Trophoblast cell (in vitro differentiated cells and primary cell): ENCODE results near the gene LPP.

Source experiments
- DNase-seq, 2 donors: peaks; one replicate each; pipeline ENCODE4 v3.0.0-alpha.2; 2016
- H2AFZ ChIP-seq: 2 replicates; pipeline ENCODE4 v1.6.1; 2013; ENCODE audit warnings: low read length, moderate library complexity, mild to moderate bottlenecking; ENCODE audit not compliant: insufficient read depth, poor library complexity
- H2AK5ac ChIP-seq: 2 replicates; pipeline ENCODE4 v1.6.1; 2013; ENCODE audit warnings: mild to moderate bottlenecking, low read length
- H2BK120ac ChIP-seq: 2 replicates; pipeline ENCODE4 v1.6.1; 2013; ENCODE audit warnings: low read length, mild to moderate bottlenecking, moderate library complexity; ENCODE audit not compliant: insufficient read depth, poor library complexity
- H2BK12ac ChIP-seq: 2 replicates; pipeline ENCODE4 v1.6.1; 2013; ENCODE audit warnings: mild to moderate bottlenecking, low read length, moderate library complexity
- H2BK5ac ChIP-seq: 2 replicates; pipeline ENCODE4 v1.6.1; 2013; ENCODE audit warnings: low read length, low read depth, moderate library complexity, mild to moderate bottlenecking; ENCODE audit not compliant: poor library complexity
- H3K14ac ChIP-seq: 2 replicates; pipeline ENCODE4 v1.6.1; 2013; ENCODE audit warnings: mild to moderate bottlenecking, low read length
- H3K18ac ChIP-seq: 2 replicates; pipeline ENCODE4 v1.6.1; 2013; ENCODE audit warnings: mild to moderate bottlenecking, low read length
- H3K23ac ChIP-seq: 2 replicates; pipeline ENCODE4 v1.6.1; 2013; ENCODE audit warnings: low read length
- H3K27ac ChIP-seq: 2 replicates; pipeline ENCODE4 v1.5.1; 2013; ENCODE audit warnings: low read depth, mild to moderate bottlenecking, inconsistent platforms, low read length, moderate library complexity
- H3K27me3 ChIP-seq: 2 replicates; pipeline ENCODE4 v1.6.1; 2013; ENCODE audit warnings: inconsistent platforms, mild to moderate bottlenecking, low read length, moderate library complexity; ENCODE audit not compliant: insufficient read depth
- H3K36me3 ChIP-seq, 2 experiments: 1 replicate in 1 of 2; 2 replicates in 1 of 2; pipeline ENCODE4 v1.6.1; 2013; ENCODE audit warnings: low read length in 2 of 2, mild to moderate bottlenecking in 2 of 2, moderate library complexity in 1 of 2; ENCODE audit not compliant: insufficient read depth in 2 of 2, control insufficient read depth in 1 of 2
- H3K4ac ChIP-seq: 2 replicates; pipeline ENCODE4 v1.6.1; 2013; ENCODE audit warnings: low read depth, mild to moderate bottlenecking, low read length, moderate library complexity
- H3K4me1 ChIP-seq, 2 experiments: 1 replicate in 1 of 2; 2 replicates in 1 of 2; pipeline ENCODE4 v1.6.1; 2013; ENCODE audit warnings: low read length in 2 of 2, mild to moderate bottlenecking in 2 of 2, moderate library complexity in 1 of 2; ENCODE audit not compliant: insufficient read depth in 2 of 2, control insufficient read depth in 1 of 2
- H3K4me2 ChIP-seq: 2 replicates; pipeline ENCODE4 v1.6.1; 2013; ENCODE audit warnings: inconsistent platforms, mild to moderate bottlenecking, low read length, moderate library complexity
- H3K4me3 ChIP-seq: 2 replicates; pipeline ENCODE4 v1.5.1; 2013; ENCODE audit warnings: mild to moderate bottlenecking, low read depth, low read length, inconsistent platforms
- H3K79me1 ChIP-seq: one replicate; pipeline ENCODE4 v1.6.1; 2013; ENCODE audit warnings: low read length
- H3K79me2 ChIP-seq: 2 replicates; pipeline ENCODE4 v1.6.1; 2013; ENCODE audit warnings: low read length, mild to moderate bottlenecking; ENCODE audit not compliant: control insufficient read depth, insufficient read depth, poor library complexity
- H3K9ac ChIP-seq: 2 replicates; pipeline ENCODE4 v1.6.1; 2013; ENCODE audit warnings: mild to moderate bottlenecking, low read length
- H3K9me3 ChIP-seq: 2 replicates; pipeline ENCODE4 v1.6.1; 2013; ENCODE audit warnings: low read depth, mild to moderate bottlenecking, control low read depth, inconsistent platforms, low read length; ENCODE audit not compliant: insufficient read depth
- H4K12ac ChIP-seq: 2 replicates; pipeline ENCODE4 v1.6.1; 2013; ENCODE audit warnings: low read depth, mild to moderate bottlenecking, low read length, moderate library complexity
- H4K8ac ChIP-seq: 2 replicates; pipeline ENCODE4 v1.6.1; 2013; ENCODE audit warnings: low read depth, mild to moderate bottlenecking, low read length, moderate library complexity
- H4K91ac ChIP-seq: one replicate; pipeline ENCODE4 v1.6.1; 2013; ENCODE audit warnings: low read depth, mild to moderate bottlenecking, low read length, moderate library complexity
- WGBS: extraction: QIAGEN DNeasy Blood & Tissue Kit; methylation state at CpG from one replicate; pipeline ENCODE4 v1.1.7; 2013; ENCODE audit warnings: missing lambda C conversion rate; ENCODE audit not compliant: insufficient read length, insufficient coverage; ENCODE audit errors: extremely low coverage; 5-methylcytosine and 5-hydroxymethylcytosine counted together

LPP gene

DNA sequence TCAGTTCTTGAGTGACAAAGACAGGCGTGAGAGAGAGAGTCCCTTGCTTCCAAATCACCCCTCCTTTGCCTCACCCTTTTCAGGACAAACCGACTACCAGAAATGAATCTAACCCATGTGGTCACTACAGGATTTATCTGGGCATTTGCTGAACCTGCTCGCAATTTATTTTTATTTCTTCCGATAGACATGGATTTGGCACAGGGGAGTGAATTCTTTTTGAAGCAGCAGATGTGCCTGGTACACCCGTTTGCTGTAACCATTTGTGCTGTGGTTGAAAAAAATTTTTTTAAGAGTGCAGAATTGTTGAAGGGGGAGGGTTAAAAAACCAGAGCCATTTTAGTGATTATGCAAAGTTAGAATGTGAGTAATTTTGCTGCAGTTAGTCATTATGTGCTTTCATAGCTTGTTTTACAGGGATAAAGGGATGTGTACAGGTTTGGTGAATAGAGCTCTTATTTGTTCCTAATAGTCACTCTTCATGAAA lies 442.0 kb downstream of the LPP start:
- H3K4me1 ChIP-seq, result peaks cover 0 to 2% of the 10 kb centered on the region in 2 experiments
- H3K9ac ChIP-seq, result no peak overlapping the region
- H3K4me3 ChIP-seq, result no peak overlapping the region
- H4K91ac ChIP-seq, result no peak overlapping the region
- no CpG with 5 or more reads among the region's 5 CpGs for WGBS
- H3K23ac ChIP-seq, result no peak overlapping the region
- H3K79me2 ChIP-seq, result no peaks in the 10 kb centered on the region
- no peak for DNase-seq
- no peak overlapping the region for H2BK5ac ChIP-seq
- H3K4me2 ChIP-seq, result no peak overlapping the region
- no peaks in the 10 kb centered on the region for H3K27me3 ChIP-seq
- no peak overlapping the region for H3K27ac ChIP-seq
- H3K36me3 ChIP-seq, result no peaks in the 10 kb centered on the region
- H3K79me1 ChIP-seq, result peaks cover 2% of the 10 kb centered on the region
- H2BK12ac ChIP-seq, result no peak overlapping the region
- H2BK120ac ChIP-seq, result no peak overlapping the region
- no peak overlapping the region for H2AK5ac ChIP-seq
- H3K4ac ChIP-seq, result no peak overlapping the region
- H2AFZ ChIP-seq, result no peak overlapping the region
- no peaks in the 10 kb centered on the region for H3K9me3 ChIP-seq
- H3K18ac ChIP-seq, result no peak overlapping the region
- no peak overlapping the region for H3K14ac ChIP-seq
- H4K8ac ChIP-seq, result no peak overlapping the region
- H4K12ac ChIP-seq, result no peak overlapping the region

DNA sequence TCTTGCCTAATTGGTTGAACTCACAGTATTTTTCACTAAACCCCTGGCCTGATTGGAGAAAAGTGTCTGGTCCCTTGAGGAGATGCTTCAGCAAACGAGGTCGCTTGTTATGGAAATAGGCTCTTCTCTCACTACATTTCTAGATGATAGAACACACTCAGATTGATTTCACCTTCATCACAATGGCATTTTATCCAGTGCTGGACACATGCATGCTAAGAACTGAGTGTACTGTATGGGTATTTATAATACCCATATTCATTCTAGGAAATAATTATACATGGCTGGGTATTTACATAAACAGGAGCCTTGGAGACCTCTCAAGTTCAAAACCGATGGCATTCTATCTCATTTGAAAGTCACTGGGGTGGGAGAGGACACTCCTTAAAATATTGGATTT lies 444.9 kb downstream of the LPP start:
- Histone ChIP-seq H4K12ac (no peak overlapping the region), H3K36me3 (no peaks in the 10 kb centered on the region), H4K91ac (no peak overlapping the region), H4K8ac (no peak overlapping the region), H2BK5ac (no peak overlapping the region), H2BK12ac (no peak overlapping the region), H3K27me3 (no peaks in the 10 kb centered on the region), H3K23ac (no peak overlapping the region), H3K4me3 (no peak overlapping the region), H3K27ac (no peak overlapping the region), H3K4me2 (no peak overlapping the region), H3K4ac (no peak overlapping the region), H3K4me1 (peaks cover 0 to 2% of the 10 kb centered on the region in 2 experiments), H3K18ac (no peak overlapping the region), H3K79me2 (no peaks in the 10 kb centered on the region), H3K9me3 (no peaks in the 10 kb centered on the region), H3K14ac (no peak overlapping the region), H2AFZ (no peak overlapping the region), H3K79me1 (peaks cover 2% of the 10 kb centered on the region), H3K9ac (no peak overlapping the region), H2AK5ac (no peak overlapping the region), H2BK120ac (no peak overlapping the region)
- DNase-seq, result no peak
- WGBS, result no CpG with 5 or more reads among the region's 3 CpGs

GRCh38 chr3:188602111-188602510 lies 448.2 kb downstream of the LPP start:
- Histone ChIP-seq H3K79me2 (no peaks in the 10 kb centered on the region), H3K4me3 (no peak overlapping the region), H3K9ac (no peak overlapping the region), H4K8ac (no peak overlapping the region), H3K4me2 (no peak overlapping the region), H3K18ac (no peak overlapping the region), H3K79me1 (no peaks in the 10 kb centered on the region), H3K27ac (no peak overlapping the region), H2BK120ac (no peak overlapping the region), H4K12ac (no peak overlapping the region), H2AK5ac (no peak overlapping the region), H2BK5ac (no peak overlapping the region), H3K14ac (no peak overlapping the region), H2BK12ac (no peak overlapping the region), H3K4ac (no peak overlapping the region), H3K23ac (no peak overlapping the region), H2AFZ (no peak overlapping the region), H3K27me3 (no peaks in the 10 kb centered on the region), H3K36me3 (no peaks in the 10 kb centered on the region), H3K4me1 (no peaks in the 10 kb centered on the region), H3K9me3 (no peaks in the 10 kb centered on the region), H4K91ac (no peak overlapping the region)
- DNase-seq, result no peak

- no peak overlapping the region for H2AFZ ChIP-seq
- WGBS, result no CpG with 5 or more reads among the region's 3 CpGs
These were observed 448.7 kb downstream of the LPP start for GRCh38 chr3:188602620-188603019.

More at GRCh38 chr3:188602620-188603019, 448.7 kb downstream of the LPP start:
- no peak overlapping the region for H3K4ac ChIP-seq
- H3K18ac ChIP-seq, result no peak overlapping the region
- H3K23ac ChIP-seq, result no peak overlapping the region
- no peak overlapping the region for H2BK120ac ChIP-seq
- no peaks in the 10 kb centered on the region for H3K27me3 ChIP-seq
- no peak overlapping the region for H4K91ac ChIP-seq
- no peak overlapping the region for H2BK5ac ChIP-seq
- H3K4me3 ChIP-seq, result no peak overlapping the region
- H2BK12ac ChIP-seq, result no peak overlapping the region
- H4K12ac ChIP-seq, result no peak overlapping the region
- no peaks in the 10 kb centered on the region for H3K4me1 ChIP-seq
- no peaks in the 10 kb centered on the region for H3K79me2 ChIP-seq
- H3K9ac ChIP-seq, result no peak overlapping the region
- H3K79me1 ChIP-seq, result no peaks in the 10 kb centered on the region
- no peak overlapping the region for H3K4me2 ChIP-seq
- no peak overlapping the region for H2AK5ac ChIP-seq
- no peaks in the 10 kb centered on the region for H3K36me3 ChIP-seq
- H3K14ac ChIP-seq, result no peak overlapping the region
- H4K8ac ChIP-seq, result no peak overlapping the region
- H3K27ac ChIP-seq, result no peak overlapping the region
- H3K9me3 ChIP-seq, result no peaks in the 10 kb centered on the region
- DNase-seq, result no peak
